ENCODE data around the gene ADAM10.

- TF ChIP-seq CTCF (IDR thresholded peaks at IDR 0.05) (no peak), POLR2AphosphoS5 (IDR thresholded peaks at IDR 0.05) (no peak), POLR2A (IDR thresholded peaks at IDR 0.05) (no peak), EP300 (IDR thresholded peaks at IDR 0.05) (no peak)
Observed at GRCh38 chr15:58737298-58737697, 12.2 kb downstream of the ADAM10 start.

Data from stomach (tissue), 4 donors.